ENCODE results near the gene IREB2. TPM values are rescaled to one million over a fixed set of nuclear protein-coding genes. Genes with fewer than 3 reads are reported as not detected.

Gene IREB2
- polyA plus RNA-seq, 1 of the 3 experiments (the other 2 are of a cell fraction): 9.5 TPM

DNA sequence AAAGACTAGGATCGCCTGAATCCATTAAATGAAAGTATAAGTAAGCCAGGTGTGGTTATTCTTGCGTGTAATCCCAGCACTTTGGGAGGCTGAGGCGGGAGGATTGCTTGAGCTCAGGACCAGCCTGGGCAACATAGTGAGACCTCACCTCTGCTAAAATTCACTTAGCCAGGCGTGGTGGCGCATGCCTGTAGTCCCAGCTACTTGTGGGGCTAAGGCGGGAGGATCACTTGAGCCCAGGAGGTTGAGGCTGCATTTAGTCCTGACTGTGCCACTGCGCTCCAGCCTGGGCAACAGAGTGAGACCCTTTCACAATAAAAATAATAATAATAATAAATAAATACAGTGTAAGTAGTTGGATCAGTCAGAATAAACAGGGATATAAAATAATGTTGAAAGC, 43.9 kb downstream of the IREB2 start:
- no peak overlapping the region for H3K27ac ChIP-seq (ENCODE audit: low read depth in 2 of 2, low read length in 1 of 2)
- CTCF ChIA-PET: interaction anchor here (0.9 to 5.0 kb wide), 8 partner anchors 16 to 216 kb away, joined by 3 to 26 read pairs (median 3); partner anchors contain the start of gene PSMA4

DNA sequence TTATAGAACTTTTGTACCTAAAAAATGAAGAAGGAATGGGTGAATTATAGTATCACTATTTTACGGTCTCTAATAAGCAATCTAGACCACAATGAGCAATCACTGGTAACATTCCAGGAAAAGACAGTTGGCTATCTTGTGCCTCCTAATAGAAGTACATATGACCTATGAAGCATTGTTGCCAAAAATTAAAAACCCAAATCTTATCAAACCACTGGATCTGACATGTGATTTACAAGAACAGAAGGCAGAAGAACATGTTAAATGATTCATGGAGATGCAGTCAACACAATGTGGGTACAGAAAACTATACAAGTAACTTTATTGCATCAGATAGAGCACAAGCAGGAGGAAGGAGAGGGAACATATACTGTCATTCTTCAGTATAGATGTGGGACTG, 54.9 kb downstream of the IREB2 start:
- Histone ChIP-seq H3K27me3 (ENCODE audit: insufficient read depth) (no peaks in the 10 kb centered on the region), H3K9me3 (no peaks in the 10 kb centered on the region), H3K79me2 (ENCODE audit: insufficient read depth) (no peaks in the 10 kb centered on the region), H3K4me3 (ENCODE audit: low read depth in 2 of 2, low read length in 1 of 2) (no peak overlapping the region), H3K9me2 (no peaks in the 10 kb centered on the region), H4K20me1 (ENCODE audit: insufficient read depth) (no peaks in the 10 kb centered on the region), H3K27ac (ENCODE audit: low read depth in 2 of 2, low read length in 1 of 2) (peak overlapping the region in 1 of 2 experiments; percentile 8; a peak in 1 of 4 replicates), H2AFZ (ENCODE audit: low read depth) (no peak overlapping the region), H3K9ac (no peak overlapping the region), H3F3A (replicated peaks; ENCODE audit: insufficient read depth) (peaks cover 9% of the 10 kb centered on the region), H3K4me2 (no peak overlapping the region), H3K36me3 (replicated peaks in 1 of 2; ENCODE audit: control insufficient read depth in 1 of 2, insufficient read depth in 2 of 2, low read length in 1 of 2) (peaks cover 92 to 97% of the 10 kb centered on the region in 2 experiments), H3K4me1 (ENCODE audit: control insufficient read depth in 1 of 2, insufficient read depth in 2 of 2, low read depth in 1 of 2, low read length in 1 of 2) (peaks cover 0 to 5% of the 10 kb centered on the region in 2 experiments; a peak in 1 of 4 replicates)
- WGBS (ENCODE audit: low lambda C conversion rate): 77% methylated on average over 1 of the region's 1 CpG
- CTCF ChIA-PET: no interaction called here
- POLR2A ChIA-PET: no interaction called here
- DNase-seq: no peak
- TF ChIP-seq SIN3A (IDR thresholded peaks at IDR 0.05; ENCODE audit: borderline replicate concordance, low read depth, low read length): no peak
- no peak for TF ChIP-seq PBX3 (IDR thresholded peaks at IDR 0.05)
- no peak for TF ChIP-seq NRF1 (IDR thresholded peaks at IDR 0.05; ENCODE audit: low read depth, low read length)
- no peak for TF ChIP-seq RFX5 (IDR thresholded peaks at IDR 0.05; ENCODE audit: low read length)
- no peak for TF ChIP-seq MXI1 (IDR thresholded peaks at IDR 0.05; ENCODE audit: low read depth, low read length)
- no peak for TF ChIP-seq FOSL2 (IDR thresholded peaks at IDR 0.05; ENCODE audit: borderline replicate concordance, low read depth)
- TF ChIP-seq FOXM1 (IDR thresholded peaks at IDR 0.05; ENCODE audit: low read depth): no peak
- TF ChIP-seq GABPA (IDR thresholded peaks at IDR 0.05; ENCODE audit: low read depth): no peak

More for the DNA sequence above, 43.9 kb downstream of the IREB2 start:
- Histone ChIP-seq H3K9me2 (no peaks in the 10 kb centered on the region), H3K27me3 (ENCODE audit: insufficient read depth) (no peaks in the 10 kb centered on the region), H4K20me1 (ENCODE audit: insufficient read depth) (no peaks in the 10 kb centered on the region), H3K36me3 (replicated peaks in 1 of 2; ENCODE audit: control insufficient read depth in 1 of 2, insufficient read depth in 2 of 2, low read length in 1 of 2) (peaks cover 48 to 72% of the 10 kb centered on the region in 2 experiments), H3K4me1 (ENCODE audit: control insufficient read depth in 1 of 2, insufficient read depth in 2 of 2, low read depth in 1 of 2, low read length in 1 of 2) (no peaks in the 10 kb centered on the region), H3K4me2 (no peak overlapping the region), H3K4me3 (ENCODE audit: low read depth in 2 of 2, low read length in 1 of 2) (no peak overlapping the region), H3K9ac (no peak overlapping the region), H2AFZ (ENCODE audit: low read depth) (no peak overlapping the region), H3K79me2 (ENCODE audit: insufficient read depth) (no peaks in the 10 kb centered on the region), H3K9me3 (no peaks in the 10 kb centered on the region), H3F3A (replicated peaks; ENCODE audit: insufficient read depth) (peaks cover 8% of the 10 kb centered on the region)
- TF ChIP-seq FOXM1 (IDR thresholded peaks at IDR 0.05; ENCODE audit: low read depth) (no peak), CHD2 (IDR thresholded peaks at IDR 0.05; ENCODE audit: low read length, partially characterized antibody) (no peak), ZBTB33 (IDR thresholded peaks at IDR 0.05; ENCODE audit: borderline replicate concordance, low read depth) (no peak), NFIC (IDR thresholded peaks at IDR 0.05; ENCODE audit: borderline replicate concordance) (no peak), RCOR1 (IDR thresholded peaks at IDR 0.05; ENCODE audit: low read length) (no peak), TEAD4 (IDR thresholded peaks at IDR 0.05; ENCODE audit: borderline replicate concordance, insufficient read depth) (no peak), TCF12 (IDR thresholded peaks at IDR 0.05) (no peak), GABPA (IDR thresholded peaks at IDR 0.05; ENCODE audit: low read depth) (no peak)
- TF ChIP-seq, protein P1, sequence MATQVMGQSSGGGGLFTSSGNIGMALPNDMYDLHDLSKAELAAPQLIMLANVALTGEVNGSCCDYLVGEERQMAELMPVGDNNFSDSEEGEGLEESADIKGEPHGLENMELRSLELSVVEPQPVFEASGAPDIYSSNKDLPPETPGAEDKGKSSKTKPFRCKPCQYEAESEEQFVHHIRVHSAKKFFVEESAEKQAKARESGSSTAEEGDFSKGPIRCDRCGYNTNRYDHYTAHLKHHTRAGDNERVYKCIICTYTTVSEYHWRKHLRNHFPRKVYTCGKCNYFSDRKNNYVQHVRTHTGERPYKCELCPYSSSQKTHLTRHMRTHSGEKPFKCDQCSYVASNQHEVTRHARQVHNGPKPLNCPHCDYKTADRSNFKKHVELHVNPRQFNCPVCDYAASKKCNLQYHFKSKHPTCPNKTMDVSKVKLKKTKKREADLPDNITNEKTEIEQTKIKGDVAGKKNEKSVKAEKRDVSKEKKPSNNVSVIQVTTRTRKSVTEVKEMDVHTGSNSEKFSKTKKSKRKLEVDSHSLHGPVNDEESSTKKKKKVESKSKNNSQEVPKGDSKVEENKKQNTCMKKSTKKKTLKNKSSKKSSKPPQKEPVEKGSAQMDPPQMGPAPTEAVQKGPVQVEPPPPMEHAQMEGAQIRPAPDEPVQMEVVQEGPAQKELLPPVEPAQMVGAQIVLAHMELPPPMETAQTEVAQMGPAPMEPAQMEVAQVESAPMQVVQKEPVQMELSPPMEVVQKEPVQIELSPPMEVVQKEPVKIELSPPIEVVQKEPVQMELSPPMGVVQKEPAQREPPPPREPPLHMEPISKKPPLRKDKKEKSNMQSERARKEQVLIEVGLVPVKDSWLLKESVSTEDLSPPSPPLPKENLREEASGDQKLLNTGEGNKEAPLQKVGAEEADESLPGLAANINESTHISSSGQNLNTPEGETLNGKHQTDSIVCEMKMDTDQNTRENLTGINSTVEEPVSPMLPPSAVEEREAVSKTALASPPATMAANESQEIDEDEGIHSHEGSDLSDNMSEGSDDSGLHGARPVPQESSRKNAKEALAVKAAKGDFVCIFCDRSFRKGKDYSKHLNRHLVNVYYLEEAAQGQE (IDR thresholded peaks at IDR 0.05; ENCODE audit: low read depth, low read length): no peak
- 90% methylated on average over 7 of the region's 7 CpGs for WGBS (ENCODE audit: low lambda C conversion rate)
- DNase-seq: no peak
- POLR2A ChIA-PET: no interaction called here

All from SK-N-SH (cell line).